SK-N-SH (cell line): ENCODE data around the gene RARA. TPM values are rescaled to one million over a fixed set of nuclear protein-coding genes. Genes with fewer than 3 reads are reported as not detected.

ENCODE experiments used
- CTCF ChIA-PET: fragments of 300-600, 350-600 bp; formaldehyde crosslinking; extraction: SDS; loops from one replicate; lab custom pipeline; 2021; lab: Yijun Ruan, JAX
- POLR2A ChIA-PET: fragments of 350-600 bp; sonication (Branson Sonifier 250); formaldehyde crosslinking; extraction: SDS; loops from one replicate; lab custom pipeline; 2020; ENCODE audit warnings: antibody characterized with exemption, inconsistent platforms; lab: Yijun Ruan, JAX
- DNase-seq: peaks from one replicate; pipeline ENCODE4 v3.0.0; 2012
- H2AFZ ChIP-seq: fragments of 200-600 bp; sonication (generic); 2 replicates; pipeline ENCODE4 v1.8.1; 2016; ENCODE audit warnings: antibody characterized with exemption, mild to moderate bottlenecking, low read depth
- H3F3A ChIP-seq: fragments of 200-600 bp; sonication (generic); replicated peaks from 2 replicates; pipeline ENCODE3; 2016; ENCODE audit warnings: antibody characterized with exemption, mild to moderate bottlenecking; ENCODE audit not compliant: insufficient read depth
- H3K27ac ChIP-seq, 2 experiments: fragments of 200-500 bp in 1 of 2; fragments of 200-600 bp in 1 of 2; sonication (Bioruptor generic) in 1 of 2; sonication (generic), shearing (Covaris generic) in 1 of 2; 2 replicates each; pipeline versions ENCODE4 v1.5.1 to v1.6.1; 2014 to 2016; ENCODE audit warnings: low read depth in 2 of 2, inconsistent platforms in 1 of 2, low read length in 1 of 2, mild to moderate bottlenecking in 1 of 2, mixed read lengths in 1 of 2
- H3K27me3 ChIP-seq: fragments of 200-600 bp; sonication (generic), shearing (Covaris generic); 2 replicates; pipeline ENCODE4 v1.6.1; 2016; ENCODE audit warnings: mixed run types; ENCODE audit not compliant: insufficient read depth
- H3K36me3 ChIP-seq, 2 experiments: fragments of 200-500 bp in 1 of 2; fragments of 200-600 bp in 1 of 2; sonication (Bioruptor generic) in 1 of 2; sonication (generic) in 1 of 2; replicated peaks in 1 of 2; 2 replicates each; pipeline versions ENCODE3 to v1.5.1; 2014 to 2016; ENCODE audit warnings: low read length in 1 of 2, mild to moderate bottlenecking in 1 of 2; ENCODE audit not compliant: insufficient read depth in 2 of 2, control insufficient read depth in 1 of 2
- H3K4me1 ChIP-seq, 2 experiments: fragments of 200-500 bp in 1 of 2; fragments of 200-600 bp in 1 of 2; sonication (Bioruptor generic) in 1 of 2; sonication (generic), shearing (Covaris generic) in 1 of 2; 2 replicates each; pipeline versions ENCODE4 v1.5.1 to v1.6.1; 2014 to 2016; ENCODE audit warnings: low read depth in 1 of 2, low read length in 1 of 2, mixed run types in 1 of 2; ENCODE audit not compliant: insufficient read depth in 2 of 2, control insufficient read depth in 1 of 2
- H3K4me2 ChIP-seq: fragments of 200-600 bp; sonication (generic), shearing (Covaris generic); 2 replicates; pipeline ENCODE4 v1.6.1; 2017; ENCODE audit warnings: mixed run types
- H3K4me3 ChIP-seq, 2 experiments: fragments of 200-500 bp in 1 of 2; fragments of 200-600 bp in 1 of 2; sonication (Bioruptor generic) in 1 of 2; sonication (generic), shearing (Covaris generic) in 1 of 2; 2 replicates each; pipeline versions ENCODE4 v1.5.1 to v1.8.1; 2014 to 2016; ENCODE audit warnings: low read depth in 2 of 2, inconsistent platforms in 1 of 2, low read length in 1 of 2, mild to moderate bottlenecking in 1 of 2, mixed read lengths in 1 of 2, moderate library complexity in 1 of 2
- H3K79me2 ChIP-seq: fragments of 200-600 bp; sonication (generic); 2 replicates; pipeline ENCODE4 v1.8.1; 2017; ENCODE audit warnings: mild to moderate bottlenecking; ENCODE audit not compliant: insufficient read depth
- H3K9ac ChIP-seq: fragments of 200-600 bp; sonication (generic); 2 replicates; pipeline ENCODE4 v1.6.1; 2017; ENCODE audit warnings: mixed run types
- H3K9me2 ChIP-seq: fragments of 200-600 bp; sonication (generic); 2 replicates; pipeline ENCODE4 v1.6.1; 2017; ENCODE audit warnings: mixed run types
- H3K9me3 ChIP-seq: fragments of 200-600 bp; sonication (generic); 2 replicates; pipeline ENCODE4 v1.6.1; 2017; ENCODE audit warnings: mixed run types, mild to moderate bottlenecking, moderate library complexity
- H4K20me1 ChIP-seq: fragments of 200-600 bp; sonication (generic); 2 replicates; pipeline ENCODE4 v1.6.1; 2017; ENCODE audit warnings: mild to moderate bottlenecking, mixed run types; ENCODE audit not compliant: insufficient read depth
- EP300 ChIP-seq, 2 experiments: IDR thresholded peaks; 2 replicates each; pipeline versions ENCODE4 v1.4.0 to v1.6.1; 2012; ENCODE audit warnings: borderline replicate concordance in 1 of 2, low read depth in 1 of 2, low read length in 1 of 2
- EZH2phosphoT487 ChIP-seq: fragments of 200-600 bp; sonication (generic); IDR thresholded peaks from 2 replicates; pipeline ENCODE4 v1.6.1; 2017; ENCODE audit warnings: low read depth, mixed run types, mild to moderate bottlenecking, antibody characterized with exemption, moderate library complexity, borderline replicate concordance
- FOXJ3 ChIP-seq: sonication (generic); formaldehyde crosslinking; IDR thresholded peaks from 2 replicates; pipeline ENCODE4 v1.5.1; 2020; ENCODE audit warnings: mild to moderate bottlenecking, missing genetic modification reagents
- JUND ChIP-seq: IDR thresholded peaks from 2 replicates; pipeline ENCODE4 v1.4.0; 2012
- MEF2A ChIP-seq: IDR thresholded peaks from 2 replicates; pipeline ENCODE4 v1.4.0; 2012; ENCODE audit warnings: low read depth, borderline replicate concordance
- MXI1 ChIP-seq: IDR thresholded peaks from 2 replicates; pipeline ENCODE4 v1.6.1; 2012; ENCODE audit warnings: mild to moderate bottlenecking, low read depth, low read length, improper control_type of control experiment
- NFIC ChIP-seq: IDR thresholded peaks from 2 replicates; pipeline ENCODE4 v1.4.0; 2012; ENCODE audit warnings: borderline replicate concordance
- RCOR1 ChIP-seq: fragments of 150-350 bp; IDR thresholded peaks from 2 replicates; pipeline ENCODE4 v1.6.1; 2017; ENCODE audit warnings: antibody characterized with exemption, low read length
- TEAD4 ChIP-seq: IDR thresholded peaks from 2 replicates; pipeline ENCODE4 v1.4.0; 2012; ENCODE audit warnings: mild to moderate bottlenecking, borderline replicate concordance; ENCODE audit not compliant: insufficient read depth
- YY1 ChIP-seq: IDR thresholded peaks from 2 replicates; pipeline ENCODE4 v1.4.0; 2012; ENCODE audit warnings: low read depth, mild to moderate bottlenecking
- WGBS: methylation state at CpG from one replicate; pipeline ENCODE4 v1.1.6; 2017; ENCODE audit warnings: low lambda C conversion rate; 5-methylcytosine and 5-hydroxymethylcytosine counted together
- polyA plus RNA-seq, 3 experiments: library from polyadenylated mRNA; depleted of rRNA; stranded (reverse); fragments of >200 nt; gene quantifications; 2 replicates each; pipeline ENCODE4 v1.2.3, GENCODE V29; 2012
- TF ChIP-seq, protein P1 (sequence below): fragments of 150-350 bp; IDR thresholded peaks from 2 replicates; pipeline ENCODE4 v1.6.1; 2016; ENCODE audit warnings: mild to moderate bottlenecking, low read depth, low read length
- TF ChIP-seq, protein P2 (sequence below): IDR thresholded peaks from 2 replicates; pipeline ENCODE4 v1.6.1; 2012; ENCODE audit warnings: mild to moderate bottlenecking, low read depth, low read length, moderate library complexity
- TF ChIP-seq, protein P3 (sequence below): IDR thresholded peaks from 2 replicates; pipeline ENCODE4 v1.4.0; 2012; ENCODE audit warnings: low read depth, borderline replicate concordance
- TF ChIP-seq, protein P4 (sequence below): fragments of 200-600 bp; sonication (generic); IDR thresholded peaks from 2 replicates; pipeline ENCODE4 v1.6.1; 2017; ENCODE audit warnings: antibody characterized with exemption, mild to moderate bottlenecking, moderate library complexity
- TF ChIP-seq, protein P5 (sequence below): IDR thresholded peaks from 2 replicates; pipeline ENCODE4; 2012

RARA gene
- polyA plus RNA-seq, 1 of the 3 experiments (the other 2 are of a cell fraction) = 13.3 TPM

DNA sequence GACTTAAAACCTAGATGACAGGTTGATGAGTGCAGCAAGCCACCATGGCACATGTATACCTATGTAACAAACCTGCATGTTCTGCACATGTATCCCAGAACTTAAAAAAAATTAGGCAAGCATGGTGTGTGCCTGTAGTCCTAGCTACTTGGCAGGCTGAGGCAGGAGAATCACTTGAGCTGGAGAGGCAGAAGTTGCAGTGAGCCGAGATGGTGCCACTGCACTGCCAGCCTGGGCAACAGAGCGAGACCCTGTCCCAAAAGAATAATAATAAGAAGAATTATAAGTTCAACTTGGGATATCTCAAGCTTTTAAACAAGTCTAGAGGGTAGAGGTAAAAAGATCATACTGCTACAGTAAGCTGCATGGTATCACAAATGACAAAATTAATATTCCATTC, 11.5 kb upstream of the RARA start:
- Histone ChIP-seq H4K20me1 (no peaks in the 10 kb centered on the region), H3K4me1 (peaks cover under 1 to 12% of the 10 kb centered on the region in 2 experiments; a peak in 2 of 4 replicates), H3F3A (peaks cover 17% of the 10 kb centered on the region), H3K79me2 (no peaks in the 10 kb centered on the region), H3K36me3 (peaks cover 22 to 31% of the 10 kb centered on the region in 2 experiments), H3K4me3 (no peak overlapping the region), H3K4me2 (no peak overlapping the region), H3K27me3 (no peaks in the 10 kb centered on the region), H2AFZ (no peak overlapping the region), H3K27ac (no peak overlapping the region), H3K9me3 (no peaks in the 10 kb centered on the region), H3K9ac (no peak overlapping the region), H3K9me2 (no peaks in the 10 kb centered on the region)
- ChIA-PET CTCF (interaction anchor here (2.2 to 36.0 kb wide), 4 partner anchors 41 to 179 kb away, joined by 8 to 1706 read pairs (median 18); partner anchors contain the start of genes GJD3 and TOP2A), POLR2A (no interaction called here)
- 97% methylated on average over 2 of the region's 2 CpGs for WGBS
- no peak for DNase-seq
- TF ChIP-seq MEF2A (no peak), MXI1 (no peak), EZH2phosphoT487 (no peak), RCOR1 (no peak), YY1 (no peak), JUND (no peak), NFIC (no peak), EP300 (IDR thresholded peaks at IDR 0.05; ENCODE audit: borderline replicate concordance in 1 of 2, low read depth in 1 of 2, low read length in 1 of 2) (no peak), TEAD4 (no peak), FOXJ3 (CRISPR knock-in tag) (no peak)
- TF ChIP-seq, protein P1, sequence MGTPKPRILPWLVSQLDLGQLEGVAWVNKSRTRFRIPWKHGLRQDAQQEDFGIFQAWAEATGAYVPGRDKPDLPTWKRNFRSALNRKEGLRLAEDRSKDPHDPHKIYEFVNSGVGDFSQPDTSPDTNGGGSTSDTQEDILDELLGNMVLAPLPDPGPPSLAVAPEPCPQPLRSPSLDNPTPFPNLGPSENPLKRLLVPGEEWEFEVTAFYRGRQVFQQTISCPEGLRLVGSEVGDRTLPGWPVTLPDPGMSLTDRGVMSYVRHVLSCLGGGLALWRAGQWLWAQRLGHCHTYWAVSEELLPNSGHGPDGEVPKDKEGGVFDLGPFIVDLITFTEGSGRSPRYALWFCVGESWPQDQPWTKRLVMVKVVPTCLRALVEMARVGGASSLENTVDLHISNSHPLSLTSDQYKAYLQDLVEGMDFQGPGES = no peak
- TF ChIP-seq, protein P2, sequence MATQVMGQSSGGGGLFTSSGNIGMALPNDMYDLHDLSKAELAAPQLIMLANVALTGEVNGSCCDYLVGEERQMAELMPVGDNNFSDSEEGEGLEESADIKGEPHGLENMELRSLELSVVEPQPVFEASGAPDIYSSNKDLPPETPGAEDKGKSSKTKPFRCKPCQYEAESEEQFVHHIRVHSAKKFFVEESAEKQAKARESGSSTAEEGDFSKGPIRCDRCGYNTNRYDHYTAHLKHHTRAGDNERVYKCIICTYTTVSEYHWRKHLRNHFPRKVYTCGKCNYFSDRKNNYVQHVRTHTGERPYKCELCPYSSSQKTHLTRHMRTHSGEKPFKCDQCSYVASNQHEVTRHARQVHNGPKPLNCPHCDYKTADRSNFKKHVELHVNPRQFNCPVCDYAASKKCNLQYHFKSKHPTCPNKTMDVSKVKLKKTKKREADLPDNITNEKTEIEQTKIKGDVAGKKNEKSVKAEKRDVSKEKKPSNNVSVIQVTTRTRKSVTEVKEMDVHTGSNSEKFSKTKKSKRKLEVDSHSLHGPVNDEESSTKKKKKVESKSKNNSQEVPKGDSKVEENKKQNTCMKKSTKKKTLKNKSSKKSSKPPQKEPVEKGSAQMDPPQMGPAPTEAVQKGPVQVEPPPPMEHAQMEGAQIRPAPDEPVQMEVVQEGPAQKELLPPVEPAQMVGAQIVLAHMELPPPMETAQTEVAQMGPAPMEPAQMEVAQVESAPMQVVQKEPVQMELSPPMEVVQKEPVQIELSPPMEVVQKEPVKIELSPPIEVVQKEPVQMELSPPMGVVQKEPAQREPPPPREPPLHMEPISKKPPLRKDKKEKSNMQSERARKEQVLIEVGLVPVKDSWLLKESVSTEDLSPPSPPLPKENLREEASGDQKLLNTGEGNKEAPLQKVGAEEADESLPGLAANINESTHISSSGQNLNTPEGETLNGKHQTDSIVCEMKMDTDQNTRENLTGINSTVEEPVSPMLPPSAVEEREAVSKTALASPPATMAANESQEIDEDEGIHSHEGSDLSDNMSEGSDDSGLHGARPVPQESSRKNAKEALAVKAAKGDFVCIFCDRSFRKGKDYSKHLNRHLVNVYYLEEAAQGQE = no peak
- TF ChIP-seq, protein P3, sequence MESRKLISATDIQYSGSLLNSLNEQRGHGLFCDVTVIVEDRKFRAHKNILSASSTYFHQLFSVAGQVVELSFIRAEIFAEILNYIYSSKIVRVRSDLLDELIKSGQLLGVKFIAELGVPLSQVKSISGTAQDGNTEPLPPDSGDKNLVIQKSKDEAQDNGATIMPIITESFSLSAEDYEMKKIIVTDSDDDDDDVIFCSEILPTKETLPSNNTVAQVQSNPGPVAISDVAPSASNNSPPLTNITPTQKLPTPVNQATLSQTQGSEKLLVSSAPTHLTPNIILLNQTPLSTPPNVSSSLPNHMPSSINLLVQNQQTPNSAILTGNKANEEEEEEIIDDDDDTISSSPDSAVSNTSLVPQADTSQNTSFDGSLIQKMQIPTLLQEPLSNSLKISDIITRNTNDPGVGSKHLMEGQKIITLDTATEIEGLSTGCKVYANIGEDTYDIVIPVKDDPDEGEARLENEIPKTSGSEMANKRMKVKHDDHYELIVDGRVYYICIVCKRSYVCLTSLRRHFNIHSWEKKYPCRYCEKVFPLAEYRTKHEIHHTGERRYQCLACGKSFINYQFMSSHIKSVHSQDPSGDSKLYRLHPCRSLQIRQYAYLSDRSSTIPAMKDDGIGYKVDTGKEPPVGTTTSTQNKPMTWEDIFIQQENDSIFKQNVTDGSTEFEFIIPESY = no peak
- TF ChIP-seq, protein P4, sequence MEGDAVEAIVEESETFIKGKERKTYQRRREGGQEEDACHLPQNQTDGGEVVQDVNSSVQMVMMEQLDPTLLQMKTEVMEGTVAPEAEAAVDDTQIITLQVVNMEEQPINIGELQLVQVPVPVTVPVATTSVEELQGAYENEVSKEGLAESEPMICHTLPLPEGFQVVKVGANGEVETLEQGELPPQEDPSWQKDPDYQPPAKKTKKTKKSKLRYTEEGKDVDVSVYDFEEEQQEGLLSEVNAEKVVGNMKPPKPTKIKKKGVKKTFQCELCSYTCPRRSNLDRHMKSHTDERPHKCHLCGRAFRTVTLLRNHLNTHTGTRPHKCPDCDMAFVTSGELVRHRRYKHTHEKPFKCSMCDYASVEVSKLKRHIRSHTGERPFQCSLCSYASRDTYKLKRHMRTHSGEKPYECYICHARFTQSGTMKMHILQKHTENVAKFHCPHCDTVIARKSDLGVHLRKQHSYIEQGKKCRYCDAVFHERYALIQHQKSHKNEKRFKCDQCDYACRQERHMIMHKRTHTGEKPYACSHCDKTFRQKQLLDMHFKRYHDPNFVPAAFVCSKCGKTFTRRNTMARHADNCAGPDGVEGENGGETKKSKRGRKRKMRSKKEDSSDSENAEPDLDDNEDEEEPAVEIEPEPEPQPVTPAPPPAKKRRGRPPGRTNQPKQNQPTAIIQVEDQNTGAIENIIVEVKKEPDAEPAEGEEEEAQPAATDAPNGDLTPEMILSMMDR = no peak
- TF ChIP-seq, protein P5, sequence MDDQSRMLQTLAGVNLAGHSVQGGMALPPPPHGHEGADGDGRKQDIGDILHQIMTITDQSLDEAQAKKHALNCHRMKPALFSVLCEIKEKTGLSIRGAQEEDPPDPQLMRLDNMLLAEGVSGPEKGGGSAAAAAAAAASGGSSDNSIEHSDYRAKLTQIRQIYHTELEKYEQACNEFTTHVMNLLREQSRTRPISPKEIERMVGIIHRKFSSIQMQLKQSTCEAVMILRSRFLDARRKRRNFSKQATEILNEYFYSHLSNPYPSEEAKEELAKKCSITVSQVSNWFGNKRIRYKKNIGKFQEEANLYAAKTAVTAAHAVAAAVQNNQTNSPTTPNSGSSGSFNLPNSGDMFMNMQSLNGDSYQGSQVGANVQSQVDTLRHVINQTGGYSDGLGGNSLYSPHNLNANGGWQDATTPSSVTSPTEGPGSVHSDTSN = no peak
